ENCODE measurements around the gene GYPC.
"Not testable (repeated sequence)": the region's sequence is repeated elsewhere in the genome, so short reads cannot be mapped to it uniquely, and the experiment has no call there.

The GYPC gene

DNA sequence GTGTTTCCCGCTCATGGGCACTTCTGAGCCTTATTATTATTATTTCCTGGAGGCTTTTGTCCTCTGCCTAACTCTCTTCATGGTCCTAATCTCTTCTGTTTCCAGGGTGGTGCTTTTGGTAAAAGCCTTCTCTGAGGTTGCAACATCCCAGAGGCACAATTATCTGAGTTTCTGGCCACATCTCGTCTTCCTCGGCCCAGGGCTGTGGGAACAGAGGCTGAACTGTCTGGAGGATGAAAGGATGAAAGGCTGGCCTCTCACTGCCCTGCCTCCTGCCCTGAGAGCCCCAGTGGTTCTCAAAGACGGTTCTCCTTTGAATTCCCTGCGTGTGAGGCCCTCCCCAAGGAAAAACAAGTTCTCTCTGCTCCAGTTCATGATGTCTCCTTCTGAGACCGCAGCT is 13.8 kb downstream of the GYPC start:
- DNase-seq, result no peak
- no peak for ATAC-seq

GRCh38 chr2:126671488-126671887 is 15.5 kb downstream of the GYPC start:
- no peak for DNase-seq
- ATAC-seq, result no peak

DNA sequence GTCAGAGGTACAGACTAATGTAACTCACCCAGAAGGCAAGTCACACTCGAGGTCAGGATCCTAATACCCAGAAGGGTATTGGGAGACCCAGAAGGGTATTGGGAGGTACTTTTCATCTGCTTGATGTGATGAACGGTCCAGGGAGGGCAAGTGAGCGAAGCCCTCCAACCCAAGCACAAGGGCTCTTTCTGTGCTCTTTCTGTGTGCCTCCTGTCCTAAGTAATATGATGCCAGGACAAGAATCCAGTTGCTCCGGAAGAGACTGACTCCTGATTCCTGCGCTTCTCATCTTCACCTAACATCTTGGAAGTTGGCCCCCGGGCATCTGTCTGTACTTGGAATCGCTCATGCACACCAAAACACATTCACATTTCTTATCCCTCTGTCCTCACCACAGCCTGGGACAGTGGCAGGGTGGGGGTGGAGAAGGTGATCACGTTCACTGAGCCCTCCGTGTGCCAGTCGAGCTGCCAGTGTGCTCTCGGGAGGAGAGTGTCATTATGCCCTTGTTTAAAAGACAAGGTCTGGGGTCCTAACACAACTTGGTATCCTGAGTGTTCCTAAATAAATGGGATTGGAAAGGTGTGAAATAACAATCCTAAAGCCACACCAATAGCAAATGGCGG is 17.1 kb downstream of the GYPC start:
- ATAC-seq (no peak), DNase-seq (no peak)

GRCh38 chr2:126674075-126674744 is 18.3 kb downstream of the GYPC start:
- ATAC-seq, result no peak
- no peak for DNase-seq

- ATAC-seq, result no peak
- DNase-seq, result no peak
Observed at GRCh38 chr2:126675637-126676036, 19.7 kb downstream of the GYPC start.

- ATAC-seq (no peak), DNase-seq (no peak)
Observed at GRCh38 chr2:126676221-126677175, 20.5 kb downstream of the GYPC start.

DNA sequence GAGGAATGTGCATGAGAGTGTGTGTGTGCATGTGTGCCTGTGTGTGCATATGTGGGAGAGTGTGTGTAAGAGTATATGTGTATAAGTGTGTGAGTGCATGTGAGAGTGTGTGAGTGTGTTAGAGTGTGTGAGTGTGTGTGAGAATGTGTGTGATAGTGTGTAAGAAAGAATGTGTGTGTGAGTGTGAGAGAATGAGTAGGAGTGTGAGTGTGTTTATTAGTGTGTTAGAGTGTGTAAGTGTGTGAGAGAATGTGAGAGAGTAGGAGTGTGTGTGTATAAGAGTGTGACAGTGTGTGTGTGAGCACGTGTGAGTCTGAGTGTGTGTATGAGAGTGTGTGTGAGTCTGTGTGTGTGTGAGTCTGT is 21.2 kb downstream of the GYPC start:
- ATAC-seq, result no peak
- no peak for DNase-seq

DNA sequence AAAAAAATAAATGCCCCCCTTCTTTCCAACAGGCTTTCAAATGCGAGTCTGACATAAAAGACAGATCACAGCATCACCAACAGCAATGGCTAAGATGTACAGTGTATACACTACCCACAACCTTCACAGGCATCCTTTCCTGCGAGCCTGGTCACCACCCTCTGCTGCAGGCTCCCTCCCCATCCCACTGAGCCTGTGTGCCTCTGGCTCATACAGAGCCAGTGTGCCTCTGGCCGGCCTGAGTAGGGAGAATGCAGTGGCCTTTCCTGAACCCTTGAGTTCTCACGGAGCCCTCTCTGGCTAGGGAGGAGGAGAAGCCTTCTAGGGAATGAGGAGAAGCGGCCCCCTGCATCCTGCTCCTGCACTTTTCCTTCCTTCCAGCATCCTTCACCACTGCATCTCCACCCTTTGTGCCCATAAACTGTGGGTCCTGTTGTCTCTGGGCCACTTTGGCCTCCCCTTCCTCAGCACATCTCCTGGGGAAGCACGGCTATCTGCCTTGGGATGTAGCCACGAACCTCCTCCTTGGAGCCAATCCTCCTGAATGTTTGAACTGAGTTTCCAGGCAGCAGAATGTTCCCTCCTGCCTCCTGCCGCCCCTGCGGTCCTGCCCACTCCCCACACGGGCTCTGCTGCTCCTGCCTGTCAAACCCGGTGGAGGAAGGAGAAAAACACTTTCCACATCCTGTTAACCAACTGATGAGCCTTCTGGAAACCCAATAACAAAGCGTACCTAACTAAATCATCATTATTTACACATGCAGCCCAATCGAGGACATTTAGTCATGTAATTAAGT is 22.5 kb downstream of the GYPC start:
- ATAC-seq (no peak), DNase-seq (no peak)

DNA sequence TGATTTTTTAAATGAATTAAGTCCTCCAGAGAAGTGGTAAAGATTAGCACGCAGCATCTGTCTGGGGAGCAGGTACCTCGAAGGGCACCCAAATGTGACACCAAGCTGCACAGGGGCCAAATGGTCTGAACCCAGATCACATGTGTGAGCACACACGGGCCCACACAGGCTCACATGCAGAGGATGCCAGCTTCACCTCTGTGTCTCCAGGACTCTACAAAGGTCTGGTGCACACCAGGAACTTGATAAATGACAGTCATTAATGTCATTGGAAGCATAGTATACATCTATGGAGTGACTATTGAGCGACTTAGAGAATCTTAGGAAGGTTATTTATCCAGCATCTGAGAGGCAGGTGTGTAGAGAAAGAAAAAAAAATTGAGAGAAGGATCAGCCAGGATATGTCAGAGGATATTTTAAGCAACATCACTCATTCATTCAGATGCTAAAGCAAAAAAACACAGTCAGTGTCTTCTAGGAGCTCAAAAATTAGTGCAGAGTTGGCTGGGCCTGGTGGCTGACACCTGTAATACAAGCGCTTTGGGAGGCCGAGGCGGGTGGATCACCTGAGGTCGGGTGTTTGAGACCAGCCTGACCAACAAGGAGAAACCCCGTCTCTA is 23.2 kb downstream of the GYPC start:
- ATAC-seq (no peak), DNase-seq (no peak)

DNA sequence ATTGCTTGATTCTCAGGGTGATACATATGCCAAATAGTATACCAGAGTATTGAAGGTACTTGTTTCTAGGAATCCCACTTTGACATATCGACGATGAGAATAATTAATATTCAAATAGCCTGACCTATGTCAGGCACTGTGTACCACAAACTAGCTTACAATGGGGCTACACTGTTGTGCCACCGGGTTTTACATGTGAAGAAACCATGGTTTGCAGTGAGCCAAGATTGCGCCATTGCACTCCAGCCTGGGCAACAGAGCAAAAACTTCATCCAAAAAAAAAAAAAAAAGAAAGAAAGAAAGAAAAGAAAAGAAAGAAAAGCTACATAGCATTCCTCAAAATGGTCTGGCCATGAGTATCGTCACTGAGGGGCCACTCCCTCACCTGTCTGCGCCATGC is 25.5 kb downstream of the GYPC start:
- no peak for ATAC-seq
- DNase-seq, result no peak

DNA sequence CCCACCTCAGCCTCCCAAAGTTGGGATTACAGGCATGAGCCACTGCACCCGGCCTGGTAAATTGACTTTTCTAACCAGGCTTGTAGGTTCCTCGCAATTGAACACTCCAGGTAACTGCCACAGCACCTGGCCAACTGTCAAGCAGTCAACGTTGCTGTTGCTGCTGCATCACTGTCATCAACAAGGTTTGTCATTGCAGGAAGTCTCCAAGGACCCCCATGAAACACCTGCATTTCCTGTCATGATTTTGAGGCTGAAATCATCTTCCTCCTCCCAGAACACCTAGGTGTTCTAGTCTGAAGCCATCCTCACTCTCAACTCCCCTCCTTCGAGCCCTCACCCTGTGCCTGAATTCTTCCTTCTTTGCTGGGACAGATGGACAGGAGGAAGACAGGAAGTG is 29.7 kb downstream of the GYPC start:
- ATAC-seq (no peak), DNase-seq (no peak)

GRCh38 chr2:126686286-126686685 is 30.3 kb downstream of the GYPC start:
- DNase-seq (no peak), ATAC-seq (no peak)

- no peak for ATAC-seq
- DNase-seq, result no peak
Observed at GRCh38 chr2:126686841-126687485, 31.0 kb downstream of the GYPC start.

- no peak for ATAC-seq
- no peak for DNase-seq
Observed at GRCh38 chr2:126687503-126687902, 31.5 kb downstream of the GYPC start.

- DNase-seq, ATAC-seq: not testable (repeated sequence)
Observed at GRCh38 chr2:126688594-126688993, 32.6 kb downstream of the GYPC start.

DNA sequence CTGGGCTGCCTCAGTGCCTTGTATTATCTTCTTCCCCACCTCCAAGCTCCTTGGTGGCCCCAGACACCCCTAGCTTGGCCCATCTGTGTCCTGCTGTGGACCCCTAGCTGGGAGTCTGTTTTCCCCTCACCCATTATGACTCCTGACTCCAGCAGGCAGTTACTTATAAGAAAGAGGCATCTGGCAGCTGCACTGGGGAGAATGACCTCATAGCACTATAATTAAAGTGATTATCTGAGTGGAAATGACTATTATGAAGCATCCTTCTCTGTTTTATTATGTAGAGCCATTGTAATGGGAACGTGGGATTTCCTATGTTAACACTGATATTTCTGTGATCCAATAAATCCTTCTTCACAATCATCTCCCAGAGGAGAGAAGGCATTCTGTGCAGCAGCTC is 36.3 kb downstream of the GYPC start:
- ATAC-seq, DNase-seq: not testable (repeated sequence)

- not testable (repeated sequence) for ATAC-seq, DNase-seq
Observed at GRCh38 chr2:126692934-126693592, 37.1 kb downstream of the GYPC start.

- no peak for ATAC-seq
Observed at GRCh38 chr2:126696644-126697520, 40.9 kb downstream of the GYPC start.

GRCh38 chr2:126698376-126698775 is 42.4 kb downstream of the GYPC start:
- ATAC-seq (no peak), DNase-seq (no peak)

More at GRCh38 chr2:126696644-126697520, 40.9 kb downstream of the GYPC start:
- DNase-seq, result no peak

- ATAC-seq (peak; percentile 8), DNase-seq (no peak)
Observed at GRCh38 chr2:126699018-126699417, 43.1 kb downstream of the GYPC start.
